Islet of Langerhans (tissue), 1 donor: ENCODE results near the gene RNF208.
"Not testable (repeated sequence)": the region's sequence is repeated elsewhere in the genome, so short reads cannot be mapped to it uniquely, and the experiment has no call there.

Source experiments
- FAIRE-seq: peaks from one replicate; lab custom pipeline; 2011; peaks lifted over from hg19 to GRCh38; lab: Jason Lieb, UNC

The RNF208 gene

GRCh38 chr9:137252555-137253506 lies 30.8 kb upstream of the RNF208 start:
- FAIRE-seq, result no peak

GRCh38 chr9:137251490-137252268 lies 29.6 kb upstream of the RNF208 start:
- FAIRE-seq, result no peak

GRCh38 chr9:137251194-137251461 lies 29.1 kb upstream of the RNF208 start, which contains the start of gene STPG3:
TSS of gene STPG3 (plus strand) at chr9:137251286. CDS start at chr9:137251287, 1 bp downstream.
- no peak for FAIRE-seq

- no peak for FAIRE-seq
These were observed 28.5 kb upstream of the RNF208 start for GRCh38 chr9:137250329-137251193.

GRCh38 chr9:137247916-137248175 lies 25.8 kb upstream of the RNF208 start:
- no peak for FAIRE-seq

GRCh38 chr9:137247135-137247915 lies 25.3 kb upstream of the RNF208 start:
- no peak for FAIRE-seq

- no peak for FAIRE-seq
These were observed 23.7 kb upstream of the RNF208 start for GRCh38 chr9:137245450-137246421.

GRCh38 chr9:137244486-137245449 lies 22.7 kb upstream of the RNF208 start:
- no peak for FAIRE-seq

- FAIRE-seq, result no peak
These were observed 21.8 kb upstream of the RNF208 start for GRCh38 chr9:137243626-137244485.

GRCh38 chr9:137243266-137243625 lies 21.2 kb upstream of the RNF208 start:
- FAIRE-seq, result not testable (repeated sequence)

- FAIRE-seq, result no peak
These were observed 20.5 kb upstream of the RNF208 start for GRCh38 chr9:137242269-137243203.

GRCh38 chr9:137241490-137242268 lies 19.6 kb upstream of the RNF208 start:
- FAIRE-seq, result no peak

- FAIRE-seq, result peak; percentile 98
These were observed 18.9 kb upstream of the RNF208 start, which contains the start of gene TUBB4B for GRCh38 chr9:137240841-137241489. TSS of gene TUBB4B (plus strand) at chr9:137241287. CDS start at chr9:137241361, 74 bp downstream.

- no peak for FAIRE-seq
These were observed 18.3 kb upstream of the RNF208 start for GRCh38 chr9:137240318-137240840.

- not testable (repeated sequence) for FAIRE-seq
These were observed 17.6 kb upstream of the RNF208 start for GRCh38 chr9:137239541-137240200.
